ENCODE measurements around the gene ATP11A.

The ATP11A gene

DNA sequence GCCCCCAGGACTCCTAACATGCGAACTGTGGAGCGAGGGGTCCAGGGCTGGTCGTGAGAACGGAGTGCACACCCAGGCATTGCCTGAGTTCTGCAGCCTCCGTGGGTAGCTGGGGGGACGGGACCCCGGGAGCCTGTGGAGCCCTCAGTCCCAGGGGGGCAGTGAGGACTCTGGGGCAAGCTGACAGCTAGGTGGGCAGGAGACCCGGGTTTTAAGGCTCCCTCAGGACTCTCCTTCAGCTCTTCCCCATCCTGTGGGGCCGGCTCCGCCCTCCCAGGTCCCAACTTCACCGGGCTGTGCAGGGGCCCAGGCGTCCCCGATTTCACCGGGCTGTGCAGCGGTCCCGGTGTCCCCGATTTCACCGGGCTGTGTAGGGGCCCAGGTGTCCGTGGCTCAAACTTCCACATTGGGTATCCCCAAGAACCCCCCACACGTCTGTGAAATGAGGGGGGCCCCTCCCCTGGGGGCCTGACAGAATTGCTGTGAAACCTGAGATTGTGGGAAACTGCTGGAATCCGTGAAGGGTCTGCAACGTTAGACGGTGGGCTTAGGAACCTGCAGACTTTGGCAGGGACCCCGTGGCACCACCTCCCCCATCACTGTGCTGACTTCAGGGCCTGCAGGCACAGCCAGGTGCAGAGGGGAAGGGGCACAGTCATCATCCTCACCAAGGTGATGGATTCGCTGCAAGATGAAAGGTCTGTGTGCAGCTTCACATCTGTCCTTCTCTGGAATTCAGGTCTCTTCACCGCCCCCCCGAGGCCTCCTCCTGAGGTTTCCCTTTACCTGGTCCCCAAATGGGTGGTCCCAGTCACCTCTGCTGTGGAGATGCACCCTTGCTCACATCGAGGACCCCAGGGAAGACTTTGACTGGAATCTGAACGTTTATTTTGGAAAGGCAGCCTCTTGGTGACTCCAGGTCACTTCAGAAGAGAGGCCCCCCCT, 206.0 kb downstream of the ATP11A start:
- TF ChIP-seq, protein P1, sequence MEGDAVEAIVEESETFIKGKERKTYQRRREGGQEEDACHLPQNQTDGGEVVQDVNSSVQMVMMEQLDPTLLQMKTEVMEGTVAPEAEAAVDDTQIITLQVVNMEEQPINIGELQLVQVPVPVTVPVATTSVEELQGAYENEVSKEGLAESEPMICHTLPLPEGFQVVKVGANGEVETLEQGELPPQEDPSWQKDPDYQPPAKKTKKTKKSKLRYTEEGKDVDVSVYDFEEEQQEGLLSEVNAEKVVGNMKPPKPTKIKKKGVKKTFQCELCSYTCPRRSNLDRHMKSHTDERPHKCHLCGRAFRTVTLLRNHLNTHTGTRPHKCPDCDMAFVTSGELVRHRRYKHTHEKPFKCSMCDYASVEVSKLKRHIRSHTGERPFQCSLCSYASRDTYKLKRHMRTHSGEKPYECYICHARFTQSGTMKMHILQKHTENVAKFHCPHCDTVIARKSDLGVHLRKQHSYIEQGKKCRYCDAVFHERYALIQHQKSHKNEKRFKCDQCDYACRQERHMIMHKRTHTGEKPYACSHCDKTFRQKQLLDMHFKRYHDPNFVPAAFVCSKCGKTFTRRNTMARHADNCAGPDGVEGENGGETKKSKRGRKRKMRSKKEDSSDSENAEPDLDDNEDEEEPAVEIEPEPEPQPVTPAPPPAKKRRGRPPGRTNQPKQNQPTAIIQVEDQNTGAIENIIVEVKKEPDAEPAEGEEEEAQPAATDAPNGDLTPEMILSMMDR (IDR thresholded peaks at IDR 0.05): no peak

DNA sequence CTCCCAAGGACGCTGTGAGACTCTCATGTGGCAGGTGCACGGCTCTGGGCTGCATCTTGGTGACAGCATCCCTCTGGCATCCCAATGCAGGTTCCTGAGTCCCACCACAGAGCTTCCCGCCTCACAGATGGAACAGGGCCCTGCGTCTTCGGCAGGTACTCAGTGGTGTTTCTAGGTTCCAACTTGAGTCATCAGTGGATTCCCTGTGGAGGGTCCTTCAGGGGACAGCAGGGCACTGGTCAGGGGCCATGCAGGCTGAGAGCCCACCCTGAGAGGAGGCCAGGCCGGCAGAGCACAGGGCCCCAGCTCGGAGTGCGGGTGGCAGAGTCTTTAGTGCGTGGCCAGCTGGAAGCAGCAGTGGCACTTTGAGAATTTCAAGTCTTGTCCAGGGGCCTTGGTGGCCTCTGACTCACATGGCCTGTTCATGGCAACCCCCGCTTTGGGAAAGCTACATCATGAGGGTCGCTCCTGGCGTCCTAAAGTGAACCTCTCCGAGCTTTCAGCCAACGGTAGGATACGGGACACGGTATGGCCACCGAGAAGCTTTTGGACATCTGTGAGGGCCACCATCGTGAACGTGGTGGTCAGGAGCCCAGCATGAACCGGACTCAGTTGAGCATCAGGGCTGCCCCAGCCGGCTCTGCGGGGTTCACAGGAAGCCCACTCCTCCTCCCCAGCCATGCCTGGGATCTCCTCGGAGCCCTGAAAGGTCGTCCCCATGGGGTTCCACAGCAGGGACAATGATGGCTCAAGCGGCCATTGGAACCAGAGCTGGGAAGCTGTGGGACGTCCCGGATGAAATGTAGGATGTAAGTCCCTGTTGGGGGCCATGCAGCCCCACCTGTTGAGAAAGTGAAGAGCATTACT, 207.1 kb downstream of the ATP11A start:
- TF ChIP-seq, protein P1 (IDR thresholded peaks at IDR 0.05): no peak

DNA sequence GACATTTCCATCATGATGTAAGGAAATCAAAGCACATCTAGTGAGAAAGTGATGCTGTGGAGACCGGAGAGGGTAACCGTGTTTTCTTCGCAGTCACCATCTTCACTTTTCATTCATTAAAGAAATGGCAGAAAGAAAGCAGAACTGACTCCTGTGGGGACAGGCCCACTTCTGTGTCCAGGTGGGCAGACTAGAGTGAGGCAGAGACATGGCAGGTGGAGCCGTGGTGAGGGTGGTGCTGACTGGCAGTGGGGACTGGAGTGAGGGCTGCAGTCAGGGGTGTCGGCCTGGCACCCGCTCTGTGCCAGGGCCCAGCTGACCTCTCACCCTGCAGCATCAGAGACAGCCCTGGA, 207.7 kb downstream of the ATP11A start:
- TF ChIP-seq, protein P1 (IDR thresholded peaks at IDR 0.05): no peak

DNA sequence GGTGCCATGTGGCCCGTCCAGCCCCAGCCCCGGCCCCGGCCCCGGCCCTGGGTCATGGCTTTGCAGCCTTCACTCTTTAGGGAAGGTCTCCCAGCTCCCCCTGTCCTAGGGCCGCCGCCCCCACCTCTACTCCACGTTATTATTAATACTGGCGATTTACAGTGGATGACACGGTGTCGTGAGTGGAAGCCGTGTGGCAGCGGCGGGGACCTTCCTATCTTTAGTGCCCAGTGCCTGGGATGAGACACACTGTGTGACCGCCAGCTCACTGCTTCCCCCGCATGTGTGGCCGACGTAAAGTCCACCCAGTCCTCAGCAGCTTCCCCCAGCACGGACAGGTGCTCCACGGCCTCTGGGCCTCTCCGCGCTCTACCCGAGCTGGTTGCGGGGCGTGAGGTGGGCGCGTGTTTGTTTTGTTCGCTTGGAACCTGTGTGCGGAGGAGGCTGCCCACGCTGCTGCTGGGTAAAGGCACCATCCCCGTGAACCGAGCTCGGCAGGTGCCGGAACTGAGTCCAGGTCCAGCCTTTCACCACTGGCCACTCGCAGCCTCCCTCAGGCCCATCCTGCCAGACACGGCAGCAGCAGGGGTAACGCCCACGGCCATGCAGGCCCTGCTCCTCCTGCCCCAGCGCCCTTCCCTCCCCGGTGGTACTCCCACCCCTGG, 208.2 kb downstream of the ATP11A start:
- TF ChIP-seq, protein P1 (IDR thresholded peaks at IDR 0.05): no peak

DNA sequence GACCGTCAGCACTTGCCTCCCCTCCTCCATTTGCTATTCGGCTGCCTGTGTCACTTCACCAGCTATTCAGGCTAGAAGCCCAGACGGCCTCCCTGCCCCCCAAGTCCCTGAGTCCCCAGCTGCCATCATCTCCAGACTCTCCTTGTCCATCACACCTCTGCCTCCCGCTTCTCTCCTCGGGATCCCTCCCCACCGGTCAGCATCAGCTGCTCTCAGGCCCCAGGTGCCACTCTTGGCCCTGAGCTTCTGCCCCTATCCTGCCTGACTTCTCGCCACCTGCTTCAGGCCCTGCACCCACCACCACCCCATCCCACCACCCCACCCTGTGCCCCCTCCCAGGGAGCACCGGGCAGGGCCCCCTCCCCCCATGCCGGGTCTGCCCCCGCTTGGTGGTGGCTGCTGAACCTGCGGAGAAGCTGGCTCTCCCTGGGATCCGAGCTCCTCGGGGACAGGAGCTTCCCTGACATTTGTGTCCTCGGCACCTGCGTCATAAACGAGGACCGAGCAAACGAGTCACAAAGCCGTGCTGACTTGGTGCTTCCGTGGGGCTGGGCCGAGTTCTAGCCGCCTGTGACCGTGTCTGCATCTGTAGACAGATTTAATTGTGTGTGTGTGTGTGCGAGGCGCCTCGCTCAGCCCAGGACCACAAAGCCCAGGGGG, 208.9 kb downstream of the ATP11A start:
- TF ChIP-seq, protein P1 (IDR thresholded peaks at IDR 0.05): no peak

DNA sequence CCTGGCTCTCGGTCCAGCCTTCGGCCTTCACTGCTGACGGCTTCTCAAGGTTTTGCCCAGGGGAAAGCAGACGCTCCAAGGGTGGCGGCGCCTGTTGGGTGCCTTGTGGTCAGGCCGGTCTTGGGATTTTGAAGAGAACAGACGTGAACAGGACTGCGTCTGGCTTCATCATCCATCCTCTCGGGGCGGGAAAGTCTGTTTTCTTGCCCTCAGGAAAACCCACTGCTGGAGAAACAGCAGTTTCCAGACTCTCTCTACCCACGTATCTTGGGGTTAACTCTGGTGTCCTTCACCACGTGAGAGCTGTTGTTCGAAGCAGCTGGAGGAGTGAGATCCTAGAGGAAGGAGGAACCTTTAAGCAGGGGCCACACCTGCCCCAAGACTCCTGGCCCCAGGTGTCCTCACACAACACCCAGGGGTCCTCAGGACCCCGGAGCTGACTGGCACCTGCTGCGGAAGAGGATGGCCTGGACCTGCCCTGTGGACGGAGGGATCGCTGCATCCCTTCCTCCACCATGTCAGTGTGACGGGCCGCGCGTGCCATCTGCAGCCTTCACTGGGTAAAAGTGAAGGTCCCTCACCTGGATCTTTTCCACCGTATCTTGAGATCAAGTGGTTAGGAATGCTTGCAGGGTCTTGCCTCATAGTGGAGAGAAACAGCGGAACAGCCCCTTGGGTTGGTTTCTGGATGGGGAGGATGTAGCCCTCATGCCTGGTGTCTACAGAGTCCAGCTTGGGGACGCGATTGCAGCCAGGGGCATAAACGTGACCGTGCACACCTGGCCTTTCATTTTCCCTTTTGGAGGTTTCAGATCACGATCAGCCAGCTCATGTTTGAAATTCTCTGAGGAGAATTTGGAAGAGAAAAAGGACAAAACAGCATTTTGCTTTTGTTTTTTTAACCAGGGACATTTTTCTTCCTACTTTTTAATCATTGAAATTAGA, 209.7 kb downstream of the ATP11A start:
- TF ChIP-seq, protein P1 (IDR thresholded peaks at IDR 0.05): no peak
